ENCODE measurements around the gene NDST4.

NDST4 gene

DNA sequence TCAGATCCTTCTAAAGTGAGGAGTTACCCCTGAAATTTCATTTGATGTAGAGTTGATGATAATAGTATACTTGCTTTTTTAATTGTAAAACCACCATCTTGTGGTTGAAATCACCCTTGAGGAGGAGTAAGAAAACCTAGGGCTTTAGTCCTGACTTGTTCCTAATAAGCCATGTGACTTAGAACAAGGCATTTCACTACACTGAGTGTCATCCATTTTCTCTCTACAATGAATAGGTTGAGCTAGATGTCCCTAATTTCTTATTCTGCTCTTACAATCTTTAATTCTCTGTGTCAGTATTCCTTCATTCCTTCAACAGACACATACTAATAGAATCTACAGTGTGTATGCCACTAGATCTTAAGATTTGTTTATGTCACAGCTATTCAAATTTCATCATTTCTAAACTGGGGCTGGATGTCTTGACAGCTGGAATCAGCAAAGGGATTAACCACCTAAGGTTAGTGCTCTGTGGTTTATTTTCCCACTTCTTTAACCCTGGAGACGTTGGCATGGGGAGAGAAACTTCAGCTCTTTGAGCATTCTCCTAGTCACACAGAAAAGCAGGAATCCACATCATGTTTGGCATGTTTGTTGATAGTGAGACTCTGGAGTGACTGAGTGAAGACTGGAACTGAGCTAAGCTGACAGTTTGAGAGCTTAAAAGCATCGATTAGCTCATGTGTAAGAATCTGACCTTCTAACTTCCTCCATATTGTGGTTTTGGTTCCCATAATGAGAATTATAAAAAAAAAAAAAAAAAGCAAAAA, 246.3 kb downstream of the NDST4 start:
- Histone ChIP-seq H3K36me3 (ENCODE audit: control insufficient read depth, insufficient read depth, low read length) (no peaks in the 10 kb centered on the region), H3K4me1 (no peaks in the 10 kb centered on the region), H2AFZ (no peak overlapping the region)

DNA sequence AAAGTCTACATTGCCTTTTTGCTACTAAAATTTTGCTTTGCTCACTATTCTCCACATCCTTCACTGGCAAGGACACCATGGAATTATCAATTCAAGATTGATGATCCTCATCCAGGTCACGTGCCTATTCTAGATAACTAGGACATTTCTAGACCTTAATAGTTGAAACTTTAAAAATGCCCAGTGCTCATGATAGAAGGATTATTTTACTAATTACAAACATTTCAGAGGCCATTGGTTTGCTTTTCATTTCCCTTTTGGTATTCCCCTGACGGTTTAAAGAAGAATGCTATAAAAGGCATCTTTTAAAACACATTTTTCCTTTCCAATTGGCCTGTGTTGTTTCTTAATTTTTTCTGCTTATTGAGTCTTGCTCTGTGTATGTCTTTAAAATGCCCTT, 249.4 kb downstream of the NDST4 start:
- no peaks in the 10 kb centered on the region for H3K79me2 ChIP-seq
- H3K9me3 ChIP-seq (ENCODE audit: control insufficient read depth, low read length): no peaks in the 10 kb centered on the region
- no peak overlapping the region for H3K4me2 ChIP-seq (ENCODE audit: low read length)
- H2AFZ ChIP-seq: no peak overlapping the region
- H3K9ac ChIP-seq: no peak overlapping the region
- H3K27ac ChIP-seq: no peak overlapping the region
- H3K27me3 ChIP-seq (ENCODE audit: control insufficient read depth, insufficient read depth, low read length): no peaks in the 10 kb centered on the region
- H3K4me3 ChIP-seq (ENCODE audit: low read depth, low read length): no peak overlapping the region
- TF ChIP-seq, protein P1, sequence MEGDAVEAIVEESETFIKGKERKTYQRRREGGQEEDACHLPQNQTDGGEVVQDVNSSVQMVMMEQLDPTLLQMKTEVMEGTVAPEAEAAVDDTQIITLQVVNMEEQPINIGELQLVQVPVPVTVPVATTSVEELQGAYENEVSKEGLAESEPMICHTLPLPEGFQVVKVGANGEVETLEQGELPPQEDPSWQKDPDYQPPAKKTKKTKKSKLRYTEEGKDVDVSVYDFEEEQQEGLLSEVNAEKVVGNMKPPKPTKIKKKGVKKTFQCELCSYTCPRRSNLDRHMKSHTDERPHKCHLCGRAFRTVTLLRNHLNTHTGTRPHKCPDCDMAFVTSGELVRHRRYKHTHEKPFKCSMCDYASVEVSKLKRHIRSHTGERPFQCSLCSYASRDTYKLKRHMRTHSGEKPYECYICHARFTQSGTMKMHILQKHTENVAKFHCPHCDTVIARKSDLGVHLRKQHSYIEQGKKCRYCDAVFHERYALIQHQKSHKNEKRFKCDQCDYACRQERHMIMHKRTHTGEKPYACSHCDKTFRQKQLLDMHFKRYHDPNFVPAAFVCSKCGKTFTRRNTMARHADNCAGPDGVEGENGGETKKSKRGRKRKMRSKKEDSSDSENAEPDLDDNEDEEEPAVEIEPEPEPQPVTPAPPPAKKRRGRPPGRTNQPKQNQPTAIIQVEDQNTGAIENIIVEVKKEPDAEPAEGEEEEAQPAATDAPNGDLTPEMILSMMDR (IDR thresholded peaks at IDR 0.05): no peak
- no peaks in the 10 kb centered on the region for H3K36me3 ChIP-seq (ENCODE audit: control insufficient read depth, insufficient read depth, low read length)
- H3K4me1 ChIP-seq: no peaks in the 10 kb centered on the region

More for the DNA sequence above, 246.3 kb downstream of the NDST4 start:
- Histone ChIP-seq H3K79me2 (no peaks in the 10 kb centered on the region), H3K27me3 (ENCODE audit: control insufficient read depth, insufficient read depth, low read length) (no peaks in the 10 kb centered on the region), H3K9ac (no peak overlapping the region), H3K4me3 (ENCODE audit: low read depth, low read length) (no peak overlapping the region), H3K27ac (no peak overlapping the region), H3K4me2 (ENCODE audit: low read length) (no peak overlapping the region), H3K9me3 (ENCODE audit: control insufficient read depth, low read length) (no peaks in the 10 kb centered on the region)
- TF ChIP-seq, protein P1 (IDR thresholded peaks at IDR 0.05): no peak

DNA sequence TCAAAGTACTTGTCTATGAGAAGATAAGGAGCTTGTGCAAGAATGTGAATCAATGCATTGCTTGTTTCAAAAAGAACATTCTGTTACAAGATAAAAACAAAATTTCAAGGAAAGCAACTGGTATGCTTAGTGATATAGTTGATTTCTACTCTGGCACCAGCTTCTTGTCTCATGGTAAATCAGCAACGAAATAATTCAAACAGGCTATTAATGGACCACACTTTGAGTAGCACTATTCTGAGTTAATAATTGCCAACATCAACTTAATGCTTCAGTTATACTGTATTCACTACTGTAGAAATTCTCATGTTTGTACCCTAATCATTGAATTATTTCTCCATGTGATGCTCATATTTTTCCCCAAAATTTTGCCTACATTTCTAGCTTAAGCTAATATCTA, 252.6 kb downstream of the NDST4 start:
- no peaks in the 10 kb centered on the region for H3K27me3 ChIP-seq (ENCODE audit: control insufficient read depth, insufficient read depth, low read length)
- no peak overlapping the region for H3K27ac ChIP-seq
- no peaks in the 10 kb centered on the region for H3K36me3 ChIP-seq (ENCODE audit: control insufficient read depth, insufficient read depth, low read length)
- H3K79me2 ChIP-seq: no peaks in the 10 kb centered on the region
- no peak overlapping the region for H3K4me2 ChIP-seq (ENCODE audit: low read length)
- no peak overlapping the region for H3K4me3 ChIP-seq (ENCODE audit: low read depth, low read length)
- H2AFZ ChIP-seq: no peak overlapping the region
- H3K9ac ChIP-seq: no peak overlapping the region
- TF ChIP-seq, protein P1 (IDR thresholded peaks at IDR 0.05): no peak
- H3K9me3 ChIP-seq (ENCODE audit: control insufficient read depth, low read length): no peaks in the 10 kb centered on the region
- no peaks in the 10 kb centered on the region for H3K4me1 ChIP-seq

DNA sequence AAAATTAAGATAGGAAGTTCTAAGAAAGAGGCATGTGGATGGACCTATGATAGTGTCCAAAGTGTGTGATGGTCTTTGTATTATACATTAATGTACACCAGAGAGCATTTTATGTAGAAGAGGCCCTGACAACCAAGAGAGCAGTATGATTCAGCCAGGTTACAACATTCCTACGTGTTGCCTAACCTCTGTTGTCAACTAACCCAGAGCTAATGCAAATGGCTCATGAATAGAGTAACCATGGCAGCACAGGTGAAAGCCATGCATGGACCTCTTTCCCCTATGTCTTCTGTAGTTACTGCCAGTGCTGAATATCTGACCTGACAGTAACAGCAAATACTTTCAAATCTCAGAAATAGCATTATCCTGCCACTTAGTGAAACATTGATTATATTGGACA, 255.6 kb downstream of the NDST4 start:
- no peaks in the 10 kb centered on the region for H3K36me3 ChIP-seq (ENCODE audit: control insufficient read depth, insufficient read depth, low read length)
- H3K4me1 ChIP-seq: no peaks in the 10 kb centered on the region
- no peaks in the 10 kb centered on the region for H3K9me3 ChIP-seq (ENCODE audit: control insufficient read depth, low read length)
- H3K9ac ChIP-seq: no peak overlapping the region
- H2AFZ ChIP-seq: no peak overlapping the region
- no peaks in the 10 kb centered on the region for H3K79me2 ChIP-seq
- TF ChIP-seq, protein P1 (IDR thresholded peaks at IDR 0.05): no peak
- no peak overlapping the region for H3K4me2 ChIP-seq (ENCODE audit: low read length)
- no peaks in the 10 kb centered on the region for H3K27me3 ChIP-seq (ENCODE audit: control insufficient read depth, insufficient read depth, low read length)
- no peak overlapping the region for H3K27ac ChIP-seq
- H3K4me3 ChIP-seq (ENCODE audit: low read depth, low read length): no peak overlapping the region

DNA sequence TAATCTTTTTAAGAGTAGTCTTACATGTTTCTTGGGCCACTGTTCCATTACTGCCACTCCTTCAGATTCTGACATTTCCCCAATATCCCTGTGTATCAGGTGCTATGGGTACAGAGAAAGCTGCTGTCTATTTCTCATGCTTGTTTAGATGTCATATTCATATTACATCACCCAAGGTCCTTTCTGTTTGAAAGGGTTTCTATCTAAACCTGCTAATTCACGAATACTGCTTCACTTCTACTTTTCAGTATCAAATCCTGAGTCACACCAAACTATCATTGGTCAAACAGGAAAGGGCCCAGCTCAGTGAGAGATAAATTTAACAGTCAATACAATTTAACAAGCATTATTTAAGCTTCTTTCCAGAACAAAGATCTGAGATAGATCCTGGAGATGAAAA, 273.4 kb downstream of the NDST4 start:
- H3K4me2 ChIP-seq (ENCODE audit: low read length): no peak overlapping the region
- TF ChIP-seq, protein P1 (IDR thresholded peaks at IDR 0.05): no peak
- no peaks in the 10 kb centered on the region for H3K4me1 ChIP-seq
- no peaks in the 10 kb centered on the region for H3K79me2 ChIP-seq
- H3K27ac ChIP-seq: no peak overlapping the region
- H3K9ac ChIP-seq: no peak overlapping the region
- H3K36me3 ChIP-seq (ENCODE audit: control insufficient read depth, insufficient read depth, low read length): no peaks in the 10 kb centered on the region
- no peaks in the 10 kb centered on the region for H3K9me3 ChIP-seq (ENCODE audit: control insufficient read depth, low read length)
- no peak overlapping the region for H3K4me3 ChIP-seq (ENCODE audit: low read depth, low read length)
- H2AFZ ChIP-seq: no peak overlapping the region
- H3K27me3 ChIP-seq (ENCODE audit: control insufficient read depth, insufficient read depth, low read length): no peaks in the 10 kb centered on the region

Measured in parathyroid adenoma (tissue), 2 donors.